D341Med (cell line): ENCODE measurements around the gene GLRX.
"Not testable (repeated sequence)": the region's sequence is repeated elsewhere in the genome, so short reads cannot be mapped to it uniquely, and the experiment has no call there.

Experiments
- DNase-seq: peaks from one replicate; pipeline ENCODE4 v3.0.0; 2012; ENCODE audit warnings: low spot score

Gene GLRX

GRCh38 chr5:95822542-95823181 is at the start of gene GLRX:
Gene GLRX (minus strand): TSS chr5:95822726. CDS start chr5:95822662, 64 bp downstream.
- DNase-seq = peak; percentile 73

- DNase-seq = no peak
These were observed 48.8 kb upstream of the GLRX start for GRCh38 chr5:95871146-95871806.

- no peak for DNase-seq
These were observed 47.7 kb upstream of the GLRX start for GRCh38 chr5:95870105-95870672.

DNA sequence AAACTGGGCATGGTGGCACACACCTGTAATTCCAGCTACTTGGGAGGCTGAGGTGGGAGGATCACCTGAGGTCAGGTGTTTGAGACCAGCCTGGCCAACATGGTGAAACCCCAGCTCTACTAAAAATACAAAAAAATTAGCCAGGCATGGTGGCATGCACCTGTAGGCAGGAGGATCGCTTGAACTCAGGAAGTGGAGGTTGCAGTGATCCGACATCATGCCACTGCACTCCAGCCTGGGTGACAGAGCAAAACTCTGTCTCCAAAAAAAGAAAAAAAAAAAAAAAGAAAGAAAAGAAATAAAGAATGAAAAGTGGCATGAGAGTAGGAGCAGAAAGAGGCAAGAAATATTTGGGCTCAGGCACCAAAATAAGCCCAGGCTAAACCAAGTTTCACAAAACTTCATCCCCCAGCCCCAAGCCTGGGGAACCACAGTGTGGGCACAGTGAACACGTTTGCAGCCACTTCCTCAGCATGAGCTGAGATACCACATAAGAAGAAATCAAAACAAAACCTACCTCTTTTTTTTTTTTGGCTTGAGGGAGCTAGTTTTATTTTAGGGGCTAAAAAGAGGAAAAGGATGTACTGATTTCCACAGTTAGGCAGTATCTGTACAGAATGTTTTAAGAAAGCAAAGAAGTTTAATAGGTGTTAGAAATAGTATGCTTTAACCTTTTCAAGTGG is 46.8 kb upstream of the GLRX start:
- not testable (repeated sequence) for DNase-seq

- no peak for DNase-seq
These were observed 45.6 kb upstream of the GLRX start for GRCh38 chr5:95868136-95868535.

DNA sequence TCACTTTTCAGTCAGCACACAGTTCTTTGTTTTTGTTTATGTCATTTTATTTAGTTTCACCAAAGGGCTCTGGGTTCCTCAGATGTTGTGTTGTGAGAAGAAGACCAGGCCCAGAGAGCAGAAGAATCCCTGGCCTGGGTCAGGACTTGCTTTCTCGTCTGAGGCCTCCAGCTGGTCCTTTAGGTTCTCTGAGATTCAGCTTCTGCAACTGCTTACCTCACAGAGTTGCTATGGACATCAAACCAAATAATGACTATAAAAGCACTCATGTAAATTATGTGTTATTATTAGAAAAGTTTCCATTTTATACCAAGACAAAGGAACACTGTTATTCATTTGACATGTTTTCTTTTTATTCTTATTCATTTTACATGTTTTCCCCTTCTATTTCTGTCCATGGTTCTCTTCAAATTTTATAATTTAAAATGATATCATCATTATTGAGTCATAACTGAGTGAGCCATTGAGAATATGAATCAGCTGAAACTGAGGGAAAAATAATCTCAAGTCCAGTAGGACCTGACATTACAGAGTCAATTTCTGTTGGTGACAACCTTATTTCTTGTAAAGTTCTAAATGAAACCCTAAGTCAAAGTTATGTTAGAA is 44.0 kb upstream of the GLRX start:
- DNase-seq = no peak

GRCh38 chr5:95864944-95865504 is 42.5 kb upstream of the GLRX start:
- no peak for DNase-seq

- no peak for DNase-seq
These were observed 41.9 kb upstream of the GLRX start for GRCh38 chr5:95864456-95864855.

GRCh38 chr5:95863383-95863757 is 40.8 kb upstream of the GLRX start:
- no peak for DNase-seq

- DNase-seq = no peak
These were observed 40.3 kb upstream of the GLRX start for GRCh38 chr5:95862671-95863382.

DNA sequence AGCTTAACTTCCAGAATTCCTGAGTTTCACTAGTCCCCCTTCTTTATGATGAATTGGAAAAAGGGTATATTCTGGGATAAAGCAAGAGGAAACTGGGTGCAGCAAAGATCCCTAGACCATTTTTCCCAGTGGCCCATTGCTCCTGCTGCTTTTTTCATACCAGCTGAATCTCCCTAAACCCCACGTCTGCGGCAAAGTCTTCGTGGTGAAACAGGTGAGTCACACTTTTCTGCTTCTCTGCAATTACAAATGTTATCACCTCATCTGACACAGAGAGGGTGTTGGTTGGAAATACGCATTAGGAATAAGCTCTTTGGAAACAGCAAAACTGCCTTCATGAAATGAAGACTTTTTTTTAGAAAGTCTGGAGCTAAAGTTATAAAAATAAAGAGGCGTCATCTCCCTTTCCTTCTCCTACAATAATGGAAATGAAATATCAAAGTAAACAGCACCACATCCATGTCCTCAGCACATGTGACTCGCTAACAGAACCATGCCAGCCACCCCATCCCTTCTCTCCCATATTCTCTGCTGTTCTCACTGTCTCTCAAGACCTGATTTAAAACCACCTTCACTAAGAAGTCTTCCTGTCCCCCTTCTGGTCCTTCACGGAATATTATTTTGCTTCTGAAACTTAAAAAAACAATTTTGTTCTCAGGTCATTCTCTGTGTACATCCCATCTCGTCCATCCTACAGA is 39.5 kb upstream of the GLRX start:
- DNase-seq = no peak

DNA sequence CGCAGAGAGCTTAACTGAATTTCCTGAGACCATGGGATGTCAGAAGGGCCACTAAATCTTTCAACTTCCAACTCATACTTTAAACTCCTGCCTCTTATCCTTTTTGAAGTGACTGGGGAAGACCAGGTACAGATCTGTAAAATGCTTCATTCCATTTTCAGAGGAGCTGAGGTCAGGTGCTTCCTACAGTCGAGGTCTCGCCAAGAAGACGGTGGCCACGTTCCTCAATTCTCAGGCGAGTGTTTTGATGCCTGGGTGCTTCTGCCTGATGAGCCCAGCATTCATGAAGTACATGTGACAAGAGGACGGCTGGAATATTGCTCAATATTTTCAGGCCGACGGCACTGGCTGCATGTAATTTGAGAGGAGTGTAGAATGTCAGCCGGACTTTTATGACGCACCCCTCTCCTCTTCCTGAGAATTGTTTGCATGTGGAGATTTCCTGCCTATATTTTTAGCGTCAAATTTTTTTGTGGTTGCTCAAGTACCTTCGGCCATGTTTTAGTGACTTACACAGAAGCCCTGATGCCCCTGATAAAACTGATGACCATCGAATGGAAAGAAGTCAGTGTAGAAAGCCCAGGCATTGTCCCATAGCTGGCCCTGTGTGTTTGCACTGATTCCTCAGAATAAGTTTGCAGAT is 38.8 kb upstream of the GLRX start:
- DNase-seq = no peak

DNA sequence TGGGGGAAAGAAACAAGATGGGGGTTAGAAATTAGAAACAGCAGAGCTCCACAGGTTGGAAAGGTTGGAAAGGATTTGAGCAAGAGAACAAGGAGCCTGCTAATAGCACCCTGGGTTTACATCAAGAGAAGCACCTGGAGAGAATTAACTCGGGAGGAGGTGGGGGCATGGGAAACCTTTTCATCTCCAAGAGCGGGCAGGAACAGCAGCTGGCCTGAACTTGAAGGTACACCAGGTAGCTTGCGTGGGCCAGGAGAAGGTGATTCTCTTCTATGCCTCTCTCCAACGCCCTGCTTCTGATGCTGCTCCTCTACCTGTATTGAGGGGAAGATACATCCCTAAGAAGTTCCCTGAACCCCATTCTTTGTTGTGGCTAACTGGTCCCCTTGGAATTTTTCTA is 37.1 kb upstream of the GLRX start:
- DNase-seq = no peak

- DNase-seq = peak; percentile 91
These were observed 36.4 kb upstream of the GLRX start for GRCh38 chr5:95858661-95859595.

GRCh38 chr5:95858023-95858461 is 35.5 kb upstream of the GLRX start:
- DNase-seq = no peak

DNA sequence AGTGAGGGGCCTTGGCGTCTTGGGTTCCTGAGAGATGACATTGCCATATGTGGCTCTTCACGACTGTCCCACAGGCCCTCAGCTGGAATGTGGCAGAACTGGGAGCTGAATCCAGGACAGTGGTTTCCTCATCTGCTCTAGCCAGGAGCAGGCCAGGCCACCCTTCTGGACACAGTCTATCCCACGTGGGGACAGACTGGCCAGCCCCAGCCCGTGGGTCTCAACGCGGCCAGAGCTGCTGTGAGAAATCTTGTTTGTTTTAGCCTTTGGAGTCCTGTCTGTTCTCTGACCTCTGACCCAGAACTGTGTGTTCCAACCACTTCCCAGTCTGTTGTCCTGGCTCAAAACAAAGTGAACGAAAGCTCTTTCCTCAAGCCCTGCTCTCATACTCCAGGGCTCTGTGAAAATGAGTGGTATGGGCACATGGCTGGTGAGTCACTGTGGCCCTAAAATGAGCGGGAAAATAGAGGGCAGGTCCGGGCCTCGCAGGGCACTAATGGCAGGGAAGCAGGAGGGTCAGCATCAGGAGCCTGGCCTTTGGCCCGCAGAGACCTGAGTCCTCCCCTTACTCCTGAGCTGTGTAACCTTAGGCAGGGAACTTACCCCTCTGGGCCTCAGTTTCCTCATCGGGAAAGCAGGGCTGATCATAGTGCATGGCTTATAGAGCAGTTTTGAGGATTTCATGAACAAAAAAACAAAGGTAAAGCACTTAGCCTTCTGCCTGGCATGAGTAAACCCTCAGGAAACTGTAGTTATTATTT is 34.8 kb upstream of the GLRX start:
- DNase-seq = no peak

GRCh38 chr5:95856501-95856981 is 34.0 kb upstream of the GLRX start:
- DNase-seq = no peak

GRCh38 chr5:95853490-95853889 is 31.0 kb upstream of the GLRX start:
- DNase-seq = no peak
